ENCODE measurements around the gene MTHFD2L.
"Not testable (repeated sequence)": the region's sequence is repeated elsewhere in the genome, so short reads cannot be mapped to it uniquely, and the experiment has no call there.

MTHFD2L gene

GRCh38 chr4:74335341-74336021, 177.6 kb downstream of the MTHFD2L start:
- no peak for DNase-seq (ENCODE audit: low read depth)
- H3K4me3 ChIP-seq (ENCODE audit: low read length), result no peak overlapping the region
- TF ChIP-seq CTCF (IDR thresholded peaks at IDR 0.05; ENCODE audit: insufficient read depth, low read depth, low read length, missing control alignments), result no peak

- DNase-seq (ENCODE audit: low read depth), result no peak
These were observed 180.9 kb downstream of the MTHFD2L start for GRCh38 chr4:74338792-74339333.

GRCh38 chr4:74339501-74339900, 181.6 kb downstream of the MTHFD2L start:
- no peak overlapping the region for H3K4me3 ChIP-seq (ENCODE audit: low read length)
- TF ChIP-seq CTCF (IDR thresholded peaks at IDR 0.05; ENCODE audit: insufficient read depth, low read depth, low read length, missing control alignments), result no peak
- DNase-seq (ENCODE audit: low read depth), result no peak

More at GRCh38 chr4:74338792-74339333, 180.9 kb downstream of the MTHFD2L start:
- TF ChIP-seq CTCF (IDR thresholded peaks at IDR 0.05; ENCODE audit: insufficient read depth, low read depth, low read length, missing control alignments), result no peak
- H3K4me3 ChIP-seq (ENCODE audit: low read length), result no peak overlapping the region

GRCh38 chr4:74340421-74340820, 182.5 kb downstream of the MTHFD2L start:
- not testable (repeated sequence) for H3K4me3 ChIP-seq (ENCODE audit: low read length); DNase-seq (ENCODE audit: low read depth)

GRCh38 chr4:74344031-74344430, 186.1 kb downstream of the MTHFD2L start:
- no peak for DNase-seq (ENCODE audit: low read depth)
- no peak overlapping the region for H3K4me3 ChIP-seq (ENCODE audit: low read length)
- no peak for TF ChIP-seq CTCF (IDR thresholded peaks at IDR 0.05; ENCODE audit: insufficient read depth, low read depth, low read length, missing control alignments)
